HepG2 (cell line): ENCODE results near the gene SPACA4. TPM values are rescaled to one million over a fixed set of nuclear protein-coding genes. Genes with fewer than 3 reads are reported as not detected.

Experiments
- ATAC-seq: fragments of 200-7000 bp; cut with Tn5 transposase; 3 replicates; pipeline ENCODE4 v1.9.1; 2020; ENCODE audit warnings: mild to moderate bottlenecking, moderate library complexity
- BruUV-seq: library from RNA; stranded (reverse); fragments of 400-500 nt; replicated peaks from 2 replicates; lab custom pipeline; 2021; lab: Mats Ljungman, UMichigan
- CTCF ChIA-PET: fragments of 300-600 bp; formaldehyde crosslinking; extraction: SDS; loops from one replicate; lab custom pipeline; 2021; ENCODE audit warnings: low total read pairs, inconsistent platforms, low intra/inter-chr PET ratio; lab: Yijun Ruan, JAX
- POLR2A ChIA-PET: fragments of 350-600 bp; sonication (Branson Sonifier 250); formaldehyde crosslinking; loops from one replicate; lab custom pipeline; 2020; ENCODE audit warnings: antibody characterized with exemption, inconsistent platforms; lab: Yijun Ruan, JAX
- DNase-seq: peaks from one replicate; pipeline ENCODE4 v3.0.0-alpha.2; 2015; ENCODE audit warnings: low spot score
- FAIRE-seq: peaks from 3 replicates; lab custom pipeline; 2011; peaks lifted over from hg19 to GRCh38; lab: Jason Lieb, UNC
- H2AFZ ChIP-seq: one replicate; pipeline ENCODE4 v1.6.1; 2011; ENCODE audit warnings: low read length, inconsistent platforms
- H3K27ac ChIP-seq: fragments of 300-600 bp; 3 replicates; pipeline ENCODE4 v1.8.0; 2011; ENCODE audit warnings: mixed run types, mild to moderate bottlenecking, mixed read lengths, low read length, inconsistent platforms; ENCODE audit not compliant: insufficient read depth; ENCODE audit errors: extremely low read length
- H3K27me3 ChIP-seq, 2 experiments: fragments of 200-600 bp in 1 of 2; 2 replicates in 1 of 2; 3 replicates in 1 of 2; pipeline versions ENCODE4 v1.6.0 to v1.8.0; 2011; ENCODE audit warnings: low read length in 2 of 2, mild to moderate bottlenecking in 2 of 2, moderate library complexity in 2 of 2, inconsistent platforms in 1 of 2; ENCODE audit not compliant: insufficient read depth in 2 of 2, control insufficient read depth in 1 of 2
- H3K36me3 ChIP-seq, 2 experiments: fragments of 200-600 bp in 1 of 2; replicated peaks in 1 of 2; 2 replicates in 1 of 2; 3 replicates in 1 of 2; pipeline versions ENCODE4 v1.5.1 to v1.8.0; 2011; ENCODE audit warnings: low read length in 2 of 2, inconsistent platforms in 1 of 2; ENCODE audit not compliant: insufficient read depth in 2 of 2, control insufficient read depth in 1 of 2
- H3K4me1 ChIP-seq: 2 replicates; pipeline ENCODE4 v1.5.1; 2012; ENCODE audit warnings: low read length, inconsistent platforms; ENCODE audit not compliant: insufficient read depth
- H3K4me2 ChIP-seq: 2 replicates; pipeline ENCODE4 v1.6.0; 2011; ENCODE audit warnings: low read depth, low read length, inconsistent platforms
- H3K4me3 ChIP-seq, 3 experiments: fragments of 200-600 bp in 1 of 3; sonication (generic), shearing (Covaris generic) in 1 of 3; replicated peaks in 1 of 3; 2 replicates each; pipeline ENCODE4 v1.5.1; 2011 to 2016; ENCODE audit warnings: low read length in 3 of 3, inconsistent platforms in 2 of 3, low read depth in 2 of 3, mild to moderate bottlenecking in 2 of 3, control low read depth in 1 of 3, mixed read lengths in 1 of 3; ENCODE audit not compliant: insufficient read depth in 1 of 3
- H3K79me2 ChIP-seq: one replicate; pipeline ENCODE4 v1.6.1; 2011; ENCODE audit warnings: low read length, inconsistent platforms; ENCODE audit not compliant: insufficient read depth
- H3K9ac ChIP-seq: 2 replicates; pipeline ENCODE4 v1.6.0; 2011; ENCODE audit warnings: mild to moderate bottlenecking, low read depth, low read length, inconsistent platforms; ENCODE audit not compliant: insufficient read depth
- H3K9me3 ChIP-seq: 2 replicates; pipeline ENCODE4 v1.5.1; 2012; ENCODE audit warnings: mild to moderate bottlenecking, low read length
- H4K20me1 ChIP-seq: 2 replicates; pipeline ENCODE4 v1.6.0; 2011; ENCODE audit warnings: inconsistent platforms, mild to moderate bottlenecking, low read length, moderate library complexity; ENCODE audit not compliant: insufficient read depth
- BRCA1 ChIP-seq: sonication (generic); formaldehyde crosslinking; IDR thresholded peaks from 2 replicates; pipeline ENCODE4 v1.4.0; 2020; ENCODE audit warnings: missing genetic modification reagents
- CTCF ChIP-seq: sonication (generic); formaldehyde crosslinking; IDR thresholded peaks from 2 replicates; pipeline ENCODE4 v1.5.0; 2020; ENCODE audit warnings: mild to moderate bottlenecking, missing genetic modification reagents, moderate library complexity
- NR2C2 ChIP-seq: sonication (generic); formaldehyde crosslinking; IDR thresholded peaks from 2 replicates; pipeline ENCODE4 v1.4.0; 2020; ENCODE audit warnings: missing genetic modification reagents, mild to moderate bottlenecking, moderate library complexity, borderline replicate concordance
- SRSF9 ChIP-seq: fragments of 200-400 bp; formaldehyde crosslinking; IDR thresholded peaks from 2 replicates; pipeline ENCODE4 v1.6.1; 2018; ENCODE audit warnings: borderline replicate concordance, mild to moderate bottlenecking, low read depth, low read length; ENCODE audit not compliant: insufficient read depth, poor library complexity, severe bottlenecking
- ZNF263 ChIP-seq: sonication (generic); formaldehyde crosslinking; IDR thresholded peaks from 2 replicates; pipeline ENCODE4 v1.4.0; 2020; ENCODE audit warnings: missing genetic modification reagents
- ZNF614 ChIP-seq: IDR thresholded peaks from 2 replicates; pipeline ENCODE4 v1.6.1; 2018; ENCODE audit warnings: missing biosample characterization, missing genetic modification reagents, inconsistent platforms, borderline replicate concordance
- ZNF770 ChIP-seq: sonication (generic); formaldehyde crosslinking; IDR thresholded peaks from 2 replicates; pipeline ENCODE4 v1.5.0; 2020; ENCODE audit warnings: mild to moderate bottlenecking, missing genetic modification reagents
- in situ Hi-C: cut with HindIII; loops from 2 replicates; pipeline ENCODE4 v1.10.0; 2017; ENCODE audit warnings: low pct_unique_long_range_greater_than_20kb; ENCODE audit not compliant: extremely low pct_ligation_motif_present
- intact Hi-C: fragments of 100-400 bp; cut with micrococcal nuclease; formaldehyde crosslinking; loops from one replicate; pipeline ENCODE4 v1.10.0; 2022; ENCODE audit not compliant: unreplicated experiment
- polyA plus RNA-seq, 8 experiments: library from polyadenylated mRNA; depleted of rRNA in 3 of 8; stranded (reverse) in 7 of 8; unstranded in 1 of 8; fragments of >200 nt; fragmentation: Illumina TruSeq in 4 of 8; extraction: Trizol in 4 of 8; gene quantifications; 2 replicates each; pipeline versions ENCODE4 v1.2.1 to v1.2.3, GENCODE V29; 2011 to 2016; ENCODE audit warnings: low read depth in 4 of 8, missing spikeins in 1 of 8, mixed read lengths in 1 of 8; ENCODE audit not compliant: insufficient read depth in 1 of 8
- total RNA-seq, 5 experiments: library from RNA; depleted of rRNA; stranded (reverse); fragments of >200 nt; fragmentation: Illumina TruSeq; extraction: Trizol; gene quantifications; 2 replicates each; pipeline ENCODE4 v1.2.3, GENCODE V29; 2016; ENCODE audit warnings: low read depth in 1 of 5

Gene SPACA4
- total and polyA plus RNA-seq, 2 of the 13 experiments (the other 11 are each of a cell fraction or from before 2014, with no cell fraction given) = not detected

GRCh38 chr19:48632692-48633147, 26.2 kb downstream of the SPACA4 start:
- in situ Hi-C loops = no loop called here

More at GRCh38 chr19:48632692-48633147, 26.2 kb downstream of the SPACA4 start:
- ATAC-seq (no peak), FAIRE-seq (no peak)
- H4K20me1 ChIP-seq = no peaks in the 10 kb centered on the region
- peak overlapping the region; percentile 90 for H3K27ac ChIP-seq
- peaks cover 65% of the 10 kb centered on the region for H3K4me1 ChIP-seq
- H3K9me3 ChIP-seq = no peaks in the 10 kb centered on the region
- no peak overlapping the region for H3K4me3 ChIP-seq
- H3K9ac ChIP-seq = no peak overlapping the region
- POLR2A ChIA-PET = interaction anchor here (0.9 to 5.8 kb wide), 3 partner anchors 12 to 82 kb away, joined by 3 to 61 read pairs (median 16); partner anchors contain the start of genes CA11, RPL18 and SPHK2
- no peaks in the 10 kb centered on the region for H3K79me2 ChIP-seq
- H3K27me3 ChIP-seq = no peaks in the 10 kb centered on the region; a peak in 1 of 5 replicates
- no peaks in the 10 kb centered on the region for H3K36me3 ChIP-seq
- no TSS peak for BruUV-seq
- H2AFZ ChIP-seq = no peak overlapping the region
- intact Hi-C loops = no loop called here
- TF ChIP-seq SRSF9 (no peak), CTCF (CRISPR knock-in tag) (0 out of 2 replicates have a peak, but pooled peaks have one; percentile 3), ZNF614 (no peak), ZNF770 (CRISPR knock-in tag) (peak; percentile 92), BRCA1 (no peak), ZNF263 (CRISPR knock-in tag) (peak; percentile 74), NR2C2 (CRISPR knock-in tag) (no peak)
- TF ChIP-seq, all 625 proteins: peak for 3
- CTCF ChIA-PET = no interaction called here
- DNase-seq = no peak
- no peak overlapping the region for H3K4me2 ChIP-seq
